Caco-2 (cell line): Measurements from ENCODE around the gene ATG101. TPM values are rescaled to one million over a fixed set of nuclear protein-coding genes. Genes with fewer than 3 reads are reported as not detected.
A peak's percentile ranks its signal among the peaks of the same experiment; 100 is the strongest.

Experiments used
- BruUV-seq: library from RNA; stranded (reverse); fragments of 400-500 nt; replicated peaks from 2 replicates; lab custom pipeline; 2021; lab: Mats Ljungman, UMichigan
- CTCF ChIA-PET: fragments of 300-600 bp; sonication (Branson Sonifier 250); formaldehyde crosslinking; loops from one replicate; lab custom pipeline; 2022; ENCODE audit warnings: antibody characterized with exemption; lab: Charles Lee
- POLR2A ChIA-PET: fragments of 300-600 bp; sonication (Branson Sonifier 250); formaldehyde crosslinking; loops from one replicate; lab custom pipeline; 2022; ENCODE audit warnings: antibody characterized with exemption; lab: Charles Lee
- DNase-seq, 2 experiments: peaks; one replicate each; pipeline versions ENCODE4 v3.0.0 to v3.0.0-alpha.2; 2020 to 2022
- H3K27me3 ChIP-seq: replicated peaks from 2 replicates; pipeline ENCODE4 v1.6.0; 2011; ENCODE audit warnings: low read length; ENCODE audit not compliant: control insufficient read depth, insufficient read depth
- H3K36me3 ChIP-seq: 2 replicates; pipeline ENCODE4 v1.5.1; 2011; ENCODE audit warnings: low read length; ENCODE audit not compliant: control insufficient read depth, insufficient read depth
- H3K4me1 ChIP-seq: fragments of 250-450 bp; sonication (Bioruptor Pico); 2 replicates; pipeline ENCODE4 v1.5.1; 2020; ENCODE audit warnings: mild to moderate bottlenecking
- H3K4me3 ChIP-seq: 2 replicates; pipeline ENCODE4 v1.5.1; 2011; ENCODE audit warnings: low read depth, mild to moderate bottlenecking, control low read depth, low read length
- H3K9me3 ChIP-seq: fragments of 250-450 bp; sonication (Bioruptor Pico); 2 replicates; pipeline ENCODE4 v1.5.1; 2020; ENCODE audit warnings: mild to moderate bottlenecking, moderate library complexity
- H3K27ac Mint-ChIP-seq: one replicate; pipeline ENCODE4 v1.8.0; 2022; ENCODE audit warnings: mixed read lengths; ENCODE audit not compliant: unreplicated experiment
- H3K27me3 Mint-ChIP-seq: one replicate; pipeline ENCODE4 v1.8.0; 2022; ENCODE audit warnings: mixed read lengths; ENCODE audit not compliant: insufficient read depth, unreplicated experiment
- H3K36me3 Mint-ChIP-seq: one replicate; pipeline ENCODE4 v1.8.0; 2022; ENCODE audit warnings: mild to moderate bottlenecking, mixed read lengths; ENCODE audit not compliant: insufficient read depth, unreplicated experiment
- H3K4me1 Mint-ChIP-seq: one replicate; pipeline ENCODE4 v1.8.0; 2022; ENCODE audit warnings: low read depth, mixed read lengths; ENCODE audit not compliant: unreplicated experiment
- H3K4me3 Mint-ChIP-seq: one replicate; pipeline ENCODE4 v1.8.0; 2022; ENCODE audit warnings: mild to moderate bottlenecking, moderate library complexity, mixed read lengths; ENCODE audit not compliant: unreplicated experiment
- H3K9me3 Mint-ChIP-seq: one replicate; pipeline ENCODE4 v1.8.0; 2022; ENCODE audit warnings: mixed read lengths; ENCODE audit not compliant: unreplicated experiment
- intact Hi-C: fragments of 100-400 bp; cut with micrococcal nuclease; formaldehyde crosslinking; loops from one replicate; pipeline ENCODE4 v1.10.0; 2022; ENCODE audit not compliant: unreplicated experiment
- total RNA-seq: library from RNA; stranded (reverse); gene quantifications from 2 replicates; pipeline ENCODE4 v1.2.3, GENCODE V29; 2022
- TF ChIP-seq, protein P1 (sequence below), 2 experiments: fragments of 200-600 bp in 1 of 2; IDR thresholded peaks; 1 replicate in 1 of 2; 2 replicates in 1 of 2; pipeline versions ENCODE4 v1.5.1 to v1.8.0; 2011 to 2022; ENCODE audit warnings: antibody characterized with exemption in 1 of 2, control low read depth in 1 of 2, inconsistent platforms in 1 of 2, low read depth in 1 of 2, low read length in 1 of 2, mild to moderate bottlenecking in 1 of 2, moderate library complexity in 1 of 2; ENCODE audit not compliant: insufficient read depth in 1 of 2, severe bottlenecking in 1 of 2, unreplicated experiment in 1 of 2

ATG101 gene
- total RNA-seq, 1 experiment from 2014 or later: 78.0 TPM

GRCh38 chr12:52024845-52025230, 44.9 kb upstream of the ATG101 start:
- Histone ChIP-seq H3K36me3 (no peaks in the 10 kb centered on the region), H3K4me3 (no peak overlapping the region), H3K9me3 (no peaks in the 10 kb centered on the region), H3K27me3 (no peaks in the 10 kb centered on the region), H3K4me1 (0 out of 2 replicates have a peak, but pooled peaks cover 12% of the 10 kb centered on the region)
- BruUV-seq: no TSS peak
- H3K4me3 Mint-ChIP-seq: peak overlapping the region; percentile 90
- intact Hi-C loops: loop anchor here (1.0 kb wide), 6 partner anchors 8 to 97 kb away; partner anchors contain the start of genes ATG101 and NR4A1
- no peak for DNase-seq
- peaks cover 19% of the 10 kb centered on the region for H3K36me3 Mint-ChIP-seq
- POLR2A ChIA-PET: interaction anchor here (0.7 to 1.7 kb wide), 4 partner anchors 12 to 134 kb away, joined by 3 to 26 read pairs (median 3); partner anchors contain the start of gene NR4A1
- no peaks in the 10 kb centered on the region for H3K27me3 Mint-ChIP-seq
- H3K4me1 Mint-ChIP-seq: peaks cover 23% of the 10 kb centered on the region
- TF ChIP-seq, protein P1, sequence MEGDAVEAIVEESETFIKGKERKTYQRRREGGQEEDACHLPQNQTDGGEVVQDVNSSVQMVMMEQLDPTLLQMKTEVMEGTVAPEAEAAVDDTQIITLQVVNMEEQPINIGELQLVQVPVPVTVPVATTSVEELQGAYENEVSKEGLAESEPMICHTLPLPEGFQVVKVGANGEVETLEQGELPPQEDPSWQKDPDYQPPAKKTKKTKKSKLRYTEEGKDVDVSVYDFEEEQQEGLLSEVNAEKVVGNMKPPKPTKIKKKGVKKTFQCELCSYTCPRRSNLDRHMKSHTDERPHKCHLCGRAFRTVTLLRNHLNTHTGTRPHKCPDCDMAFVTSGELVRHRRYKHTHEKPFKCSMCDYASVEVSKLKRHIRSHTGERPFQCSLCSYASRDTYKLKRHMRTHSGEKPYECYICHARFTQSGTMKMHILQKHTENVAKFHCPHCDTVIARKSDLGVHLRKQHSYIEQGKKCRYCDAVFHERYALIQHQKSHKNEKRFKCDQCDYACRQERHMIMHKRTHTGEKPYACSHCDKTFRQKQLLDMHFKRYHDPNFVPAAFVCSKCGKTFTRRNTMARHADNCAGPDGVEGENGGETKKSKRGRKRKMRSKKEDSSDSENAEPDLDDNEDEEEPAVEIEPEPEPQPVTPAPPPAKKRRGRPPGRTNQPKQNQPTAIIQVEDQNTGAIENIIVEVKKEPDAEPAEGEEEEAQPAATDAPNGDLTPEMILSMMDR (IDR thresholded peaks at IDR 0.05; ENCODE audit: insufficient read depth in 1 of 2, low read depth in 1 of 2, low read length in 1 of 2, severe bottlenecking in 1 of 2, unreplicated experiment in 1 of 2): no peak
- CTCF ChIA-PET: interaction anchor here (0.6 to 4.4 kb wide), 47 partner anchors 10 to 303 kb away, joined by 3 to 102 read pairs (median 6); partner anchors contain the start of genes ACVR1B, ATG101, NR4A1 and TAMALIN
- H3K27ac Mint-ChIP-seq: peak overlapping the region; percentile 50
- no peaks in the 10 kb centered on the region for H3K9me3 Mint-ChIP-seq

DNA sequence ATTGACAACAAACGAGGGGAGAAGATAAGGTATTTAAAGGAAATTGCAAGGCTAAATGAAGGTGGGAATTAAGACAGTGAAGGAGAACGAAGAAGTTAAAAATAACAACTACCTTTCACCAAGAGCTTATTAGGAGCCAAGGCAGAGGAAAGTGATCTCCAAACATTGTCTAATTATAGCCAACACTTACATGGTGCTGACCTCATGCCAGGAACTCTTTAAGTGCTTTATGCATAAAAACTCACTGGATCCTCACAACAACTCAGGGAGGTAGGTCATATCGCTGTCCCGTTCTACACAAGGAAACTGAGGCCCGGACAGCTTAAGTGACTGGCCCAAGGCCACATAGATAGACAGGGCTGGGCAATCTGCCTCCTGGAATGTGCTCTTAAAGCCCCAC, 43.5 kb upstream of the ATG101 start:
- H3K4me1 ChIP-seq: 0 out of 2 replicates have a peak, but pooled peaks cover 9% of the 10 kb centered on the region
- Mint-ChIP-seq H3K9me3 (no peaks in the 10 kb centered on the region), H3K4me1 (peaks cover 13% of the 10 kb centered on the region), H3K4me3 (peak overlapping the region; percentile 76), H3K27me3 (no peaks in the 10 kb centered on the region), H3K36me3 (peaks cover 12% of the 10 kb centered on the region), H3K27ac (no peak overlapping the region)
- no peaks in the 10 kb centered on the region for H3K27me3 ChIP-seq
- no peak overlapping the region for H3K4me3 ChIP-seq
- CTCF ChIA-PET: interaction anchor here (0.9 to 4.4 kb wide), 26 partner anchors 10 to 140 kb away, joined by 3 to 102 read pairs (median 16); partner anchors contain the start of genes ACVR1B, ATG101, NR4A1 and TAMALIN
- intact Hi-C loops: no loop called here
- no peak for DNase-seq
- H3K36me3 ChIP-seq: no peaks in the 10 kb centered on the region
- H3K9me3 ChIP-seq: no peaks in the 10 kb centered on the region
- POLR2A ChIA-PET: interaction anchor here (0.9 to 1.7 kb wide), 3 partner anchors 25 to 61 kb away, joined by 3 to 26 read pairs (median 8); partner anchors contain the start of genes ATG101 and NR4A1
- BruUV-seq: TSS peak; percentile 33
- TF ChIP-seq, protein P1 (IDR thresholded peaks at IDR 0.05; ENCODE audit: insufficient read depth in 1 of 2, low read depth in 1 of 2, low read length in 1 of 2, severe bottlenecking in 1 of 2, unreplicated experiment in 1 of 2): no peak

- intact Hi-C loops: no loop called here
- Mint-ChIP-seq H3K9me3 (no peaks in the 10 kb centered on the region), H3K27ac (no peak overlapping the region), H3K36me3 (peaks cover 7% of the 10 kb centered on the region), H3K4me3 (no peak overlapping the region), H3K27me3 (no peaks in the 10 kb centered on the region), H3K4me1 (peaks cover 19% of the 10 kb centered on the region)
- Histone ChIP-seq H3K4me3 (no peak overlapping the region), H3K36me3 (no peaks in the 10 kb centered on the region), H3K4me1 (peaks cover 11% of the 10 kb centered on the region; the same call in 1 of the 2 replicates), H3K27me3 (no peaks in the 10 kb centered on the region), H3K9me3 (no peaks in the 10 kb centered on the region)
- TF ChIP-seq, protein P1 (IDR thresholded peaks at IDR 0.05; ENCODE audit: insufficient read depth in 1 of 2, low read depth in 1 of 2, low read length in 1 of 2, severe bottlenecking in 1 of 2, unreplicated experiment in 1 of 2): no peak
- no peak for DNase-seq
- ChIA-PET CTCF (interaction anchor here (0.6 to 2.4 kb wide), 4 partner anchors 13 to 78 kb away, joined by 3 to 56 read pairs (median 4); partner anchors contain the start of gene NR4A1), POLR2A (interaction anchor here (0.5 kb wide), 1 partner anchor 53 kb away, joined by 4 read pairs; no protein-coding TSS in a partner anchor)
- no TSS peak for BruUV-seq
Observed at GRCh38 chr12:52027085-52027843, 42.5 kb upstream of the ATG101 start.
